Hypothalamus (tissue), 51 donors: ENCODE data around the gene SYP.
"Not testable (repeated sequence)": the region's sequence is repeated elsewhere in the genome, so short reads cannot be mapped to it uniquely, and the experiment has no call there.

Experiments used
- DNase-seq, 51 donors: peaks; one replicate each; lab custom pipeline; 2025; lab: John Stamatoyannopoulos, UW

SYP gene

DNA sequence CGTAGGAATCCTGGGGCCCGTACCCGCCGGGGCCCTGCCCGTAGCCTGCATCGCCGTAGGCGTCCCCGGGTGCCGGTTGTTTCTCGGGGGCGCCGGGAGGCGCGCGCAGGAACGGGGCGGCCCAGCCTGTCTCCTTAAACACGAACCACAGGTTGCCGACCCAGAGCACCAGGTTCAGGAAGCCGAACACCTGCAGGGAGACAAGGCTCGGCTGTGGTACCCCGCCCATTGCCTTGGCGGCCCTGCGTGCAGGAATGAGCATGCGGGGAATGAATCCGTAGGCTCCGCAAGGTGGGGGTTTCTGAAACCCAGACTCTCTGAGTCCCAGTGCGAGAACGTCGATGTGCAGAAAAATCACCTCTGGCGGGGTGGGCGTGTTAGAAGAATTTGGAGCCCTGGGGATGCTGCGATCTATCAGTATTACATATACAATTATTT lies 8.4 kb downstream of the SYP start:
- peak in 1 of 51 donors; percentile 17 for DNase-seq

DNA sequence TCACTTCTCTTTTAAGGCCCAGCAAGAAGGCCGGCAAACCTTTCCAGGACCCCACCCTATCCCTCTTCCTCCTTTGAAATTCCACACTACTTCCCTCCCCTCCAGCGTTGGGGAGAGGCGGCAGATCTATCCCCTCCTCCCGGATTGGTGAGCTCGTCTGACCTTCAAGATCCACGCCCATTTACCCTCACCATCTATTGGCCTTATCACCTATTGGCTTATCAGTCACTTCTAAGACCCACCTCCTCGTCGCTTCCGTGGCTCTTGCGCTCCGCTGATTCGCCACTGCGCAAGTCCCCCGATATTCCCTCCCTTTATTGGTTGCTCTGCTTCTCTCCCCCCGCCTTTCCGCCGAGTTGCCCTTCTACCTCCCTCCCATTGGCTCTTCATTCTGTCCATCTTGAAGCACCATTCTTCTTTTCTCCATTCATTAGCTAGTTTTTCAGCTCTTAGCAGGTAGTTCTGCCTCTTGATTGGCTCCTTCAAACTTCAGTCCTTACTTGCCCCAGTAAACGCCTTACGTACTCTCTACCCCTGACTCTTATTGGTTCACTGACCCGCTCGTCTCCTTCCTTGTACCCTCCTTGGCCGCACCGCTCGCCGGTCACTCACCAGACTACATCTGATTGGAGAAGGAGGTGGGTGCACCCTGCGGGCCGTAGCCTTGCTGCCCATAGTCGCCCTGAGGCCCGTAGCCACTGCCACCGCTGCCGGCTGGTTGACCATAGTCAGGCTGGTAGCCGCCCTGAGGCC lies 9.0 kb downstream of the SYP start:
- DNase-seq, result peak; percentile 30 to 98 (median 86)

DNA sequence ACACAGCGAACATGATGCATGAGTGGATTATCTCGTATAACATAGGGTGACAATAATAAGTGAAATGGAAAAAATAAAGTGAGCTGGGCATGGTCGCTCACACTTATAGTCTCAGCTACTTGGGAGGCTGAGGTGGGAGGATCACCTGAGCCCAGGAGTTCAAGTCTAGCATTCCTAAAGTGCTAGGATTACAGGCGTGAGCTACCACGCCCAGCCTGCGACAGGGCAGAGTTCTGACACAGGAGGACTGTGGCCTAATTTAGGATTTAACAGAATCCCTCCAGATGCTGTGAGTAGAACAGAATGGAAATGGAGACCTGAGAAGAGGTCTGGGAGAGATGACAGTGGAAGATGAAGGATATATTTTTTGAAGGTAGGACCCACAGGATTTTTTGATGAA lies 10.4 kb downstream of the SYP start:
- no peak for DNase-seq

DNA sequence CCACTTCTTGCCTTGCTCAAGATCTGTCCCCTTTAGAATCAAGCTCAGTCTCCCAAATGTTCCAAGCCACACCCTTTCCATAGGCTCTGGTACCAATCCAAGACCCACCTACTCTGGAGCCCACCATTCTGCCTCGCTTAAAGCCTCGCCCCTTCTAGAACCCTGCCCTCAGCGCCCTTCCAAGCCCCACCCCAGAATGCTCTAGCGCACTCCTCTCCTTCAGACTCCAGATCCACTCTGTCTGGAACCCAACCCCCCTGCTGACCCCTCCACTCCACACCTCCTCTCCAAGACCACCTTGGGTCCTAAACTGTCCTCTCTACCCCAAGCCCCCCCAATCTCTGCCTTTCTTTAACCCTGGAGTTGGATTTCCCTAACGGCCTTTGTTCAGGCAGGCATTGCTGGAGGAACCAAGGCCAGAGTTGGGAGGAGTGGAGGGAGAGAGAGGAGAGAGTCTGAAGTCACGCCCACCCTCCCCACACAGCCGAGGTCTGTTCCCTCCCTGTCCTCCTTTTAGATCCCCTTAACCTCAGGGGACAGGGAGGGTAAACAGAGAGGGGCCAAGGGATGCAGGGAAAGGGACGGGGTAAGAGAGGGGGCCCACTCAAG lies 11.4 kb downstream of the SYP start:
- no peak for DNase-seq

DNA sequence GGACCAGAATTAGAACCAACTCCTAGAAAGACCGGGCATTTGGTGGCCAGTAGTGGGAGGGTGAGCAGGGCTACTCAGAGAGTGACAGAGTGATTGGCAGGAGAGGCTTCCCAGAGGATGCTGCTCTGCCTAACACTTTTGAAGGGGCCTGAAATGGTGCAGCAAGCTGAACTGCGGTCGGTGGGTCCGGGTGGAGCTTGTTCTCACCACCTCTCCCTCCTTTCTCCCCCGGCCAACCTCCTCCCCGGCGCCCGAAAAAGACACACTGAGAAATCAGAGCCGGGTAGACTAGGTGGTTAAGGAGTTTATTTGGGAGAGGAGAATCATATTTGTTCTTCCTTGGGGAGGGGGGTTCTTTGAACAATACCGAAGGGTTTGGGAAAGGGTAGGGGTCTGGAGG lies 12.5 kb downstream of the SYP start:
- no peak for DNase-seq

- no peak for DNase-seq
These were observed 13.0 kb downstream of the SYP start for GRCh38 chrX:49187028-49187394.

- DNase-seq, result peak in 42 of 51 donors; percentile 3 to 70 (median 38)
These were observed 13.6 kb downstream of the SYP start, which contains the start of gene PRICKLE3 for GRCh38 chrX:49186125-49187027. PRICKLE3 (minus strand) TSS chrX:49186373; CDS start chrX:49186297, 76 bp downstream.

GRCh38 chrX:49184294-49185281 lies 15.4 kb downstream of the SYP start:
- DNase-seq, result peak in 28 of 51 donors; percentile 2 to 61 (median 22)

GRCh38 chrX:49183701-49184281 lies 16.2 kb downstream of the SYP start:
- no peak for DNase-seq

GRCh38 chrX:49179358-49179757 lies 20.6 kb downstream of the SYP start:
- no peak for DNase-seq

GRCh38 chrX:49178537-49178936 lies 21.5 kb downstream of the SYP start:
- no peak for DNase-seq

DNA sequence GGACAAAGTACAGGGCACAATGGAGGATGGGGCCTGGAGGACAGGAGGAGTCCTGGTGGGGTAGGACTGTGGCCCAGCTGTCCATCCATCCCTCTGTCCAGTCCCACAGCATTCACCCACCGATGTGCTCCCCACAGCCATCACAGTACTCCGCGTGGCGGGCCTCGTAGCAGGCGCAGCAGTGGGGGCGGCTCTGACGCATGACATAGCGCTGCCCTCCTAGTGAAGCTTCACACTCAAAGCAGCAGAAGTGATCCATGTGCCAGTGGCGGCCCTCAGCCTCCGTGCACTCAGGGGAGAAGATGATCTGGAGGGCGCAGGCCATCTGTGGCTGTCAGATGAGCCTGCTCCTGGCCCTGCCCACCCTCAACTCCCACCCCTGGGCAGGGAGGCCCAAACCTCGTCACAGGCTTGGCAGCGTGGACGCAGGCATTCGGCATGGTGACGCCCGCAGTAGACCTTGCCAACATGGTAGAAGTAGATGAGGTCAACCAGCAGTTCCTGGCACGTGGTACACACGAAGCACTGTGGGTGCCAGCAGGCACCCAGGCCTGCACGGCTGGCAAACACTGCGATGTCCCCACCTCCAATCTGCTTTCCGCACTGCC lies 22.0 kb downstream of the SYP start:
- DNase-seq, result no peak

- no peak for DNase-seq
These were observed 22.6 kb downstream of the SYP start for GRCh38 chrX:49177338-49177833.

DNA sequence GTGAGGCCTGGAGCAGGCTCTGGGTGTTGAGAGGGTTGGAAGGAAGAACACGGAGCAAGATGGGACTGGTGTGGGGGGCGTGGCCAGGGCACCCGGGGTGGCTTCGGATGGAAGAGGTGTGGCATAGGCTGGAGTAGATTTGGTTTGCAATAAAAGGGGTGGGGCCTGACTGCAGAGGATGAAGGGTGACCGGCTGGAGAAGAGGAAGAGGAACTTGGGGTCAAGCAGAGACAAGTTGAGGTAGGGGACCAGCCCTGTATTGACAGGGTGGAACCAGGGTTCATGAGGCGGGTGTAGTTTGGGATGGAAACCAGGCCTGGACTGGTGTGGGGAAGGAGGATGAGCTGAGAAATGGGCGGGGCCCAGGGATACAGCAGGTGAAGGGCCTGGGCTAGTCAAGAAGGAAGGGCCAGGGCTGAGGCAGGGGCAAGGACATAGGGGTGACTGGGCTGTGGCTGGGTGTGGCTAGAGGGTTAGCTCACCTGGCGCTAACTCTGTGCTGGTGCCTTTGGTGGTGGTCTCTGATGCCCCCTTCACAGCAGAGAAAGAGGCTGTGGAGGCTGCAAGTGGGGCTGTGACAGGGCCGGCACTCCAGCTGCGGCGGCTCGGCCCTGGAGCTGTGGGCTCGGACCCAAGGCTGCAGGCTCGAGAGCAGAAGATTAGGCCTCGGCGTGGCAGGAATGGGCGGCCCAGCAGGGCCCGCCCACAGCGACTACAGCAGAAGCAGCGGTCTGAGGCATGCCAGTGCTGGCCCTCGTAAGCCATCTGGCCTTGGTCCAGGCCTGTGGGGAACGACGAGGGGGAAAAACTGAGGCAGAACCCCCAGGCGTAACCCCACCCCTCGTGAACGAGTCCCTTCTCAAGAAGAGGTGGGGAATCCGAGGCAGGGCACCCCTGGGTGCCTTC lies 23.3 kb downstream of the SYP start:
- DNase-seq, result peak in 1 of 51 donors; percentile 7

GRCh38 chrX:49175435-49176274 lies 24.3 kb downstream of the SYP start:
- DNase-seq, result no peak

GRCh38 chrX:49174723-49175122 lies 25.3 kb downstream of the SYP start:
- DNase-seq, result no peak

DNA sequence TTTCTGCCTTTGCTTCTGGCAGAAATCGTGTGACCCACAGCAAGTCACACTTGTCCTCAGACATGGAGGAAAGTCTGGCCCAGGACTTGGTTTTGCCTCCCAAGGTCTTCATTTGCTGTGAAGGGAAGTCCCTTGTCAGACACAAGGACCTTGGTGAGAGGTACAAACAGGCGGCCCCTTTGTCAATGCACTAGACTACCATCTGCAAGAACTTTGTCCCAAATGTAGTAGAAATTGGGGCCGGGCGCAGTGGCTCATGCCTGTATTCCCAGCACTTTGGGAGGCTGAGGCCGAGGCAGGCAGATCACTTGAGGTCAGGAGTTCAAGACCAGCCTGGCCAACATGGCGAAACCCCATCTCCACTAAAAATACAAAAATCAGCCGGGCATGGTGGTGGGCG lies 26.4 kb downstream of the SYP start:
- not testable (repeated sequence) for DNase-seq
